NT2/D1 (cell line): ENCODE data around the gene RND3.

ENCODE experiments used
- DNase-seq: peaks from one replicate; pipeline ENCODE4 v3.0.0-alpha.2; 2011; ENCODE audit warnings: low read depth, low spot score
- H3K27me3 ChIP-seq: 2 replicates; pipeline ENCODE4 v1.6.0; 2011; ENCODE audit warnings: mild to moderate bottlenecking; ENCODE audit not compliant: insufficient read length, insufficient read depth
- H3K36me3 ChIP-seq: 2 replicates; pipeline ENCODE4 v1.6.1; 2011; ENCODE audit warnings: mild to moderate bottlenecking, low read length, mixed read lengths; ENCODE audit not compliant: insufficient read depth, insufficient read length
- H3K4me1 ChIP-seq: 2 replicates; pipeline ENCODE4 v1.5.1; 2011; ENCODE audit not compliant: insufficient read depth, insufficient read length
- H3K4me3 ChIP-seq: 2 replicates; pipeline ENCODE4 v1.5.1; 2011; ENCODE audit warnings: low read depth; ENCODE audit not compliant: insufficient read length
- H3K9ac ChIP-seq: 2 replicates; pipeline ENCODE4 v1.6.0; 2011; ENCODE audit warnings: low read depth; ENCODE audit not compliant: insufficient read length
- H3K9me3 ChIP-seq: 2 replicates; pipeline ENCODE4 v1.5.1; 2011; ENCODE audit warnings: mild to moderate bottlenecking, low read length; ENCODE audit not compliant: insufficient read depth
- SUZ12 ChIP-seq: IDR thresholded peaks from 2 replicates; pipeline ENCODE4 v1.6.1; 2011; ENCODE audit not compliant: insufficient read length, insufficient read depth; ENCODE audit errors: extremely low read depth
- YY1 ChIP-seq: IDR thresholded peaks from 2 replicates; pipeline ENCODE4 v1.6.1; 2011; ENCODE audit not compliant: insufficient read length, insufficient read depth
- ZNF274 ChIP-seq: IDR thresholded peaks from 2 replicates; pipeline ENCODE4 v1.6.1; 2011; ENCODE audit warnings: mild to moderate bottlenecking, low read depth, low read length

The RND3 gene

DNA sequence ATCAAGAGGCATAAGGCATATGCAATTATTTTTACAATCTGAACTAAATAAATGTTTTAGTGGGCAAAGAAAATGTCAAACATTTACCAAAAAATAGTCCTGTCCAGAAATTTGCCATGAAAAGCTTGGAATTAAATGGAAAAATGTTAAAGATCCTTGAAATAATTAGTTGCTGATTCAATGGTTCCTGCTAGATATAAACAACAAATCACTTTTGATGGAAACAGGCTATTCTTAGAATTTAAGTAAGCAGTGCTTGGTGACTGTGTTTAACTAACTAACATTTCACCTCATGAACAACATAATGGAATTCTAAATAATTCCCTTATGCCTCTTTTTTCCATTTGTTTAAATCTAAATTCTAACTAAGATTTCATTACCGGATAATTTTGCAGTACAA lies 3.9 kb downstream of the RND3 start:
- H3K4me3 ChIP-seq, result no peak overlapping the region

DNA sequence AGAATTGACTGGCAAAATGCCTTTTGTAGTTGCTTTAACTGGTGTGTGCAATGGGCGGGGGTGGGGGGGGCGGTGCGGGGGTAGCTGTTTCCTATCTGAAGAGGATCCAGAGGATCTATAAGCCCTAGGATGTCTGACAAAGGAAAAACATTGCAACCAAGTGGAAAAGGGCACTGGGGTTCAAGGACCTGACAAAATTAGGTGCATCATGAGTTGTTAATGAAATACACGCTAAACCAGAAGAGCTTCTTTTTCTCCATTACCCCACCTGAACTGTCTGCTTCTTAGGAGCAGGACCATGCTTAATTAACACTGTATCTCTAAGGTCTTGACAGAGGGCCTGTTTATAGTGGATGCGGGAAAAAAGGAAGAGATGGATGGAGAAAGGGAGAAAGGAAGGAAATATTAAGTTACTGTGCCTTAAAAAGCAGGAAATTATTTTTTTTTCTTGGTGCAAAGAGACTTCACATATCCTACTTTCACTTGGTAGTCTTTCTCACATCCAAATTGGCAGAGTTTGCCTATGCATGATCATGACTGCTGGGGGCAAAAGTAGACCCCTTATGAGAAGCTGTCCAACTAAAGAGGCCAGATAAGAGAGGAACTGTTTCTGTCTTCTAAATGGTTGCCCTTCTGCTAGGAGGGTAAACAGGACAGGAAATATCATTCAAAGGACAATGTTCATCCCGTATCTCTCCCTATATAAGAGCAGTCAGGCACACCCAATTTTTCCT lies 4.6 kb downstream of the RND3 start:
- Histone ChIP-seq H3K9ac (no peak overlapping the region), H3K4me3 (no peak overlapping the region), H3K4me1 (no peaks in the 10 kb centered on the region), H3K36me3 (peaks cover 52% of the 10 kb centered on the region), H3K27me3 (peaks cover 8% of the 10 kb centered on the region), H3K9me3 (no peaks in the 10 kb centered on the region)
- DNase-seq, result no peak
- TF ChIP-seq SUZ12 (no peak), ZNF274 (no peak), YY1 (no peak)

More for the DNA sequence above, 3.9 kb downstream of the RND3 start:
- Histone ChIP-seq H3K9me3 (no peaks in the 10 kb centered on the region), H3K9ac (no peak overlapping the region), H3K4me1 (no peaks in the 10 kb centered on the region), H3K36me3 (peaks cover 52% of the 10 kb centered on the region), H3K27me3 (peaks cover 8% of the 10 kb centered on the region)
- DNase-seq, result no peak
- no peak for TF ChIP-seq ZNF274
- no peak for TF ChIP-seq SUZ12
- no peak for TF ChIP-seq YY1

DNA sequence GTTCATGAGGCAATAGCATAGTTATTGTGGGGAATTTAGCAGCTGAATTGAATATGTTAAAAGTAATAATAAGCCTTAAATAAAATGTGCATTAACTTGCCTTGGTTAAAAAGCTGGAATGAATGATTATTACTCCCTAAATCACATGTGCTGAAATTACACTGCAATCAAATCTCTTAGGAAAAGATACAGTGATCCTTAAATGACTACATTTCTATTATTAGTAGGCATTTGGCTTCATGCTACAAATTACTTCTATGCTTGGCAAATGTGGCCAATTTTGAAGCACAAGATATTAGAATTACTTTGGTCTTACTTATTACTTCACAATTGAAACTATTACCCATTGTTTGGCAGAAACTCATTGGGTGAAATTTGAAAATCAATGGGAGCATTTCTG lies 5.4 kb downstream of the RND3 start:
- peaks cover 8% of the 10 kb centered on the region for H3K27me3 ChIP-seq
- DNase-seq, result no peak
- no peaks in the 10 kb centered on the region for H3K9me3 ChIP-seq
- TF ChIP-seq YY1 (no peak), ZNF274 (no peak), SUZ12 (no peak)
- no peaks in the 10 kb centered on the region for H3K4me1 ChIP-seq
- no peak overlapping the region for H3K9ac ChIP-seq
- H3K36me3 ChIP-seq, result peaks cover 57% of the 10 kb centered on the region
- H3K4me3 ChIP-seq, result no peak overlapping the region

DNA sequence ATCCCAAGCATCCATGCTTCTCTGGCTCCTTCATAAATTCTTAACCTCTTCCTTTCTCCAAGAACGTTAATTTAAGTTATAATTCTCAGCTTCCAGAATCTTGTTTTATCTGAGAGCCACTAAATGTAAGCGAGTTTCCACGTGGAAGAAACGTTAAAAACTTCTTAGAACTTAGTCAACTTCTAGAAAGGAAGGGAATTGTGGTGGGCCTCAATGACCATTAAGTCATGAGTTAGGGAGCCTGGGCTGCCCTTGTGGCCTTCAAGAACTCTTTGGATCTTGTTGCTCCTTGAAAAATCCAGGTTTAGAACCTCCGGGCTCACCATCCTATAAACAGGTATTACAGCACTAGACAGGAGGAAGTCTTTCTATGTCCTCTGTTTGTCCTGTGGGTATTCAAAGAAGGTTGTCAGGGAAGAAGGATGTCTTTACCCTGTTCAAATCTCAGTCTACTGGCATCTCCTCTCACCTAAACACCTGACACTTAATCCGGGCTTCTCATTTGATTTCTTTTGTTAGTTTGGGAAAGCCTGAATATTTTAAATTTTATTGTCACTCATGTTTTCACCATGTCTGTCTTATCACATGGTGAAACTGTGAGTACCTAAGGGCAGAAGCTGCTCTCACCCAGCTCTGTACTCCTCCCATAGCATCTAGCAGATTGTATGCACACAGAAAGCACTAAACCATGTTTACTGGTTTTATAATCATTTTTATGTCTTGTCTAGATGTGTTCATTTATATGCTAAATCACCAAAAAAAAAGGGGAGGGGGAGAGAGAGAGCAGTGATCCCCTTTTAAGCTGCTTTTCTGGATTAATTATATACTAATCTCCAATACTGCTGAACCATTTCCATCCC lies 6.3 kb downstream of the RND3 start:
- H3K36me3 ChIP-seq, result peaks cover 61% of the 10 kb centered on the region
- TF ChIP-seq SUZ12, result no peak
- no peak for TF ChIP-seq ZNF274
- TF ChIP-seq YY1, result no peak
- no peak overlapping the region for H3K9ac ChIP-seq
- no peak for DNase-seq
- peaks cover 2% of the 10 kb centered on the region for H3K27me3 ChIP-seq
- H3K4me3 ChIP-seq, result no peak overlapping the region
- no peaks in the 10 kb centered on the region for H3K9me3 ChIP-seq
- no peaks in the 10 kb centered on the region for H3K4me1 ChIP-seq

DNA sequence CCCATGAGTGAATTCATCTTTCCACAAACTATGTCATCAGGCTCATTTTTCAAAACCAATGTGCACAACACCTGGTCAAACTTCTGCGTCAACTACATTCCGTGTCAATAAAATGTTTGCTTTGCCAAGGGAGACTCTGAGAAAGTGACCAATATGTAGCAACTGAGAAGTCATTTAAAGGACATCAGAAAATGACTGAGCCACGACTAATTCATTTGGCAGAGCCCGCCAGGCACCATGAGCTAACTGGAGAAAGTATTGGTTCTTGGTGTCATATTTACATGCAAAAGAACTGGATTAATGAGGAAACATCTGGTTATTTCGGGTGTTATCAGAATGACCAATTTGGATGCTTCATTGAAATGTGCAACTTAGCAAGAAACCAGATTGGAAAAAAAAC lies 7.2 kb downstream of the RND3 start:
- Histone ChIP-seq H3K9me3 (no peaks in the 10 kb centered on the region), H3K9ac (no peak overlapping the region), H3K4me3 (no peak overlapping the region), H3K4me1 (no peaks in the 10 kb centered on the region), H3K27me3 (no peaks in the 10 kb centered on the region), H3K36me3 (peaks cover 62% of the 10 kb centered on the region)
- TF ChIP-seq ZNF274 (no peak), YY1 (no peak), SUZ12 (no peak)
- no peak for DNase-seq

DNA sequence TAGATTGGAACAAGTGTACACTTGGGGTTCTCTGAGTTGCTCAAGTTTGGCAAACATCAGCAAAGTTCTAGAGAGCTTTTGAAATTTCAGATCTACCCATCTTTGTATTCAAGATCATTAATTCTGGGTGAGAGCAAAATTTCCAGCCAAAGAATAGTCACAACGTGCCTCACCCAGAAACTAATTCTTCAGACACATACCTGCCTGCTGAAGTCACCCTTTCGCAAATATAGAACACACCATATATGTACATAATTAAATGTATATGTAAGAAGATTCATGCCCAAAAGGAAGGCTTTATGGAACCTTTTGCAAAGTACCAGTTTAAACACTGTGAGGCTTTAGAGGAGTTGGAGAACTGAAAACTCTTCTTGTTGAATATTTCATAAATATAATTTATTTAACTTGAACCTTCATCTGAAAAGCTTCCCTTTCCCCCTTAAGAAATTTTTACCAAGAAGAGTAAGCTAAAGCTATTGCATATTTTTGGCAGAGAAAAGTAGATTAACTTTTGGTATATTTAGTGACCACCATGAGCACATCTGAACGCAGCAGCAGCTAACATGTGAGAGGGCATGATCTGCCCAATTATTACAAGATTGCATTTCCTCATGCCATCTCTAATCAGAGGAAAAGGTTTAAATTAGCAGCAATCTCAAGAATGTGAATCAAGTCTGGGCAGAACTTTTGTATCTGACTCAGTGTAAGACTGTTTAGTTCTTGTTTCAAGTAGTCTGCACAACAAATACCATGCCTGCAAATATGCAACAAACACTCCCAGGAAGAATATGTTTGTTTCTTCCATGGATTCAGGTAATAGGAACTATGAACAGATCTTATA lies 8.2 kb downstream of the RND3 start:
- Histone ChIP-seq H3K9ac (no peak overlapping the region), H3K4me1 (no peaks in the 10 kb centered on the region), H3K4me3 (no peak overlapping the region), H3K36me3 (peaks cover 62% of the 10 kb centered on the region), H3K27me3 (no peaks in the 10 kb centered on the region), H3K9me3 (no peaks in the 10 kb centered on the region)
- no peak for DNase-seq
- no peak for TF ChIP-seq YY1
- no peak for TF ChIP-seq ZNF274
- TF ChIP-seq SUZ12, result no peak
